SKM-1 treated with dmso at 0.1 percent for 144 hours (cell line): Measurements from ENCODE around the gene RLIM.
"Not testable (repeated sequence)": the region's sequence is repeated elsewhere in the genome, so short reads cannot be mapped to it uniquely, and the experiment has no call there.

ENCODE experiments used
- DNase-seq: peaks from one replicate; lab custom pipeline; 2025; ENCODE audit not compliant: unreplicated experiment; lab: John Stamatoyannopoulos, UW

Gene RLIM, protein sequence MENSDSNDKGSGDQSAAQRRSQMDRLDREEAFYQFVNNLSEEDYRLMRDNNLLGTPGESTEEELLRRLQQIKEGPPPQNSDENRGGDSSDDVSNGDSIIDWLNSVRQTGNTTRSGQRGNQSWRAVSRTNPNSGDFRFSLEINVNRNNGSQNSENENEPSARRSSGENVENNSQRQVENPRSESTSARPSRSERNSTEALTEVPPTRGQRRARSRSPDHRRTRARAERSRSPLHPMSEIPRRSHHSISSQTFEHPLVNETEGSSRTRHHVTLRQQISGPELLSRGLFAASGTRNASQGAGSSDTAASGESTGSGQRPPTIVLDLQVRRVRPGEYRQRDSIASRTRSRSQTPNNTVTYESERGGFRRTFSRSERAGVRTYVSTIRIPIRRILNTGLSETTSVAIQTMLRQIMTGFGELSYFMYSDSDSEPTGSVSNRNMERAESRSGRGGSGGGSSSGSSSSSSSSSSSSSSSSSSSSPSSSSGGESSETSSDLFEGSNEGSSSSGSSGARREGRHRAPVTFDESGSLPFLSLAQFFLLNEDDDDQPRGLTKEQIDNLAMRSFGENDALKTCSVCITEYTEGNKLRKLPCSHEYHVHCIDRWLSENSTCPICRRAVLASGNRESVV

DNA sequence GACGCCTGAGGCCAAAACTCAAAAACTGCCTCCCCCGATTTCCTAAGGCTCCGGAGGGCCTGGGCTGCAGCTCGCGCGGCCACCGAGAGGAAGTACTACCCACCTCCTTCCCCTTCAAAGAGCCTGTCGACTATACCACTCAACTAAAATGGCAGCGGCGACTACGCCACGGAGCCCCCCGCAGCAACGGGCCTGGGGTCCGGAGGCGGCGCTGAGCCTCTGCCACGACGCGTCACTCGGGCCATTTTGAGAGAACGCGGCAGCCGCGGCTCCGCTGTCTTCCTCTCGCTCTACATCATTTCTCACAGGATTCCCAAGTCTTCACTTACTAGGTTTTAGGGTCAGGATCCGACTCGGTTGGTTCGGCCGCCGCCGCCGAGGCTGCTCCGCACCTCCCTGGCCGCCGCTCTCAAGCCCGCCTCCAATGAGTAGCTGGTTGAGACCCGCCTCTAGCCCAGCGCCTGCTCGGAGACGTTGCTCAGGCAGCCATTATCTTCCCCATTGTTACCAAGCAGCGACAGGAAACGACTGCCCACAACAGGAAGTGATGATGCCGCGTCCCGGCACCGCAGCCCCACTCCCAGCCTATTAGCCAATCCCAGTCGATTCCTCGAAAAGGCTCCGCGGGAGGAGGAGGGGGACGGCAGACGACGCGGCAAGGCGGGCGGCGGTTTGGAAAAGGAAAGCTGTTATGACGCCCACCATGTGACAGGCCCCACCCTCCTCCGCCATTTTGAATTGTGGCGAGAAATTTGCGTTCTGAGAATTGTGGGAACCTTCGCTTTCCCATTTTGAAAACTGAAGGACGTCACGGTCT is at the start of gene RLIM:
Gene RLIM, minus strand, starts transcription at position 532 of the 817 bp plus-strand sequence. CDS start 18,647 bp downstream, outside the sequence.
- DNase-seq = peak; percentile 78

- DNase-seq = no peak
Observed at GRCh38 chrX:74656079-74656745, 41.8 kb upstream of the RLIM start.

- DNase-seq = not testable (repeated sequence)
Observed at GRCh38 chrX:74654953-74655352, 40.5 kb upstream of the RLIM start.

DNA sequence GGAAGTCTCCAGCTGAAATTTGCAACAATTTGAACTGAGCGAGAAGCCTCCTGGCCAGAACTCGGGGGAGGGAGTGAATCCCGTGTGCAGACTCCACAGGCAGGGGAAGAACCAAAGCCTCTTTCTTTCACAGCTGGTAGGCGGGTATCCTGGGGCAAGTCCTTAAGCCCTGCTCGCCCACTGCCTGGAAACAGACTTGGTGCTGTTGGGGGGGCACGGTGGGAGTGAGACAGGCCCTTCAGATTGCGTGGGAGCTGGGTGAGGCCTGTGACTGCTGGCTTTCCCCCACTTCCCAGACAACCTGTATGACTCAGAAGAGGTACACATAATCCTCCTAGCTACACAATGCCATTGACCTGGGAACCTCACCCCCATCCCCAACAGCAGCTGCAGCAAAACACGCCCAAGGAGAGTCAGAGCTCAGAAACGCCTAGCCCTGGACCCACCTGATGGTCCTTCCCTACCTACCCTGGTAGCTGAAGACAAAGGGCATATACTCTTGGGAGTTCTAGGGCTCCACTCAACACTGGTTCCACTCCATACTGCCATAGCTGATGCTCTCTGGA is 22.4 kb upstream of the RLIM start:
- no peak for DNase-seq

- no peak for DNase-seq
Observed at GRCh38 chrX:74613370-74614092, 893 bp downstream of the RLIM start.

DNA sequence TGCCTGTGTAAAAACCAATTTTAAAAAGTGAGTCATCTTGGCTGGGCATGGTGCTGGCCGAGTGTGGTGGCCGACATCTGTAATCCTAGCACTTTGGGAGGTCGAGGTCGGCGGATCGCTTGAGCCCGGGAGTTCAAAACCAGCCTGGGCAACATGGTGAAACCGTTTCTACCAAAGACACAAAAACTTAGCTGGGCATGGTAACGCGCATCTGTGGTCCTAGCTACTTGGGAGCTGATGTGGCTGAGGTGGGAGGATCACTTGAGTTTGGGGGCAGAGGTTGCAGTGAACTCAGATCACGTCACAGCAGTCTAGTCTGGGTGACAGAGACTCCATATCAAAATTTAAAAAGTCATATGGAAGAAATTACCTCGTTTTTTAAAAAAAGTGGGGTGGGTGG is 7.6 kb downstream of the RLIM start:
- DNase-seq = no peak

DNA sequence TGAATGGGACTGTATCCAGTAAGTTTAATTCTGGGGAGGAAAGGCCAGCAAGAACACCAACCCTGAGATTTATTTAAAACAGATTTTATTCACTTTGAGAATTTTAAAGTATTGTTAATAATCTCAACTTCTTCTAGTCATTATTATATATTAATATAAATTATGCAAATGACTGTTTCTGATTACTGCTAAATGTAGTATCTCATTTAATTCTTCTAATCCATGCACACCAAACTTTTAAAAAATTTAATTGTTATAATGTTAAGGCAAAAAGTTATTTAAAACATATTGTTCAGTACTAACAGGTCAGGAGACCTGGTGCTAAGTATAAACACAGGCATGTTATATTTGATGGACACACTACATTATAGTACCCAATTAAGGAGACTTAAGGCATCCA is 8.1 kb downstream of the RLIM start:
- no peak for DNase-seq

DNA sequence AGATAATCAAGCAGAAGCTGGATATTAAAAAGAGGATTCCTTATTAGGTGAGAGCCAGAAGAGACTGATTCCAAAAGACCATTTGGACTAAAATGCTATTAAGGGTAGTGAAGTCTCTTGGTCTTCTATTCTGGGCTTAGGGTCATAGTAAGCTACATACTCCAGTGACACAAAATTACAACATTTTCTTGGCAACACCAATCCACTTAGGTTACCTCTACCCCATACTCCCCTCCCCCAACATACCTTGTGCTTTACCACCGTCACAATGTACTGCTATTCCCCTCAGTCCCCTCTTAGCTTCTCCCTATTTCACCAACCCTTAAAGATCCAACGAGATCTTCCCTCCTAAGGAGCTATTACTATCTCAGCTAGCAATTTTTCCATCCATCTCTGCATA is 11.4 kb downstream of the RLIM start:
- no peak for DNase-seq

DNA sequence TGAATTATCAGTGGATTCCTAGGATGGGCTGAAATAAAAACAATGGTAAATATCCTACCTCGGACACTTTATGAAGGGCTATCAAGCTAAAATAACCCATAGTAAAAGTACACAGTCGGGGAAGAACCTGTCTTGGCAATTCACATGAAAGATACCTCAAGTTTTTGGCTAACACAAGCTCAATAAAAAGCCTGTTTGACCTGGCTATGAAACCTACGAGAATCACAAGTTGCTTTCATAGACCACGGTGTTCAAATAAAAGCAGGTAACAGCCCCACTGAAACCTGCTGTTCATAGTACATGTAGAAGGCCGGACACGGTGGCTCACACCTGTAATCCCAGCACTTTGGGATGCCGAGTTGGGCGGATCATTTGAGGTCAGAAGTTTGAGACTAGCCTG is 12.3 kb downstream of the RLIM start:
- DNase-seq = no peak

DNA sequence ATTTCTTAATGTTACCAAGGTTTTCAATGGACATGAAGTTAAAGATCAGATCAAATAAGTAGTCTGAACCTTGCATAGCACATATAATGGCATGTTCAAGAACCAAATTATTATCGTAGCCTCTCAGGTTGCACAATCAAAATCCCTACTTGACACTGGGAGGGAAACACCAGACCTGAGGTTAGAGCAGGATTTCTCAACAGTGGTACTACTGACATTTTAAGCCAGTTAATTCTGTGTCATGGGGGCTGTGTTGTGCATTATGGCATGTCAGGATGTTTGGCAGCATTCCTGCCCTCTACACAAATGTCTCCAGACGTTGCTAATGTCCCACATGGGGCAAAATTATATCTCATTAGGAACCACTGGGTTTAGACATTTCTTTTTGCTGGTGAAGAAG is 20.8 kb downstream of the RLIM start:
- no peak for DNase-seq

DNA sequence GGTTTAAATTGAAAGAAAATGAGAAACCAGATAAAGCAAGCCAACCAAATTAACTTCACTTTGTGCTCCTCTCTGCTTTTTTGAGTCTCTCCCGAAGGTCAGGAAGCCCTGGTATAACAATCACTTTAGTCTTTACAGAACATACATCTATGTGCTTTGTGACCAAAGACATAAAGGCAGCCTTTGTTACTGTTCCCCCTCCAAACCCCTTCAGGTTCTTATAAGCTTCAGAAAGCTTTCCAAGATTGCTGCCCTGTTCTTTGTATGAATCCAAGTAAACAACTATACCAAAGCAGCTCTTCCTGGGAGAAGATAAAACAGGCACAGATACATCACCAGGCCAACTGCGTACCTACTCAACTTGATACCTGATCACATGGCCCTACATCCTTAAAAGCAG is 28.7 kb downstream of the RLIM start:
- DNase-seq = no peak

- DNase-seq = no peak
Observed at GRCh38 chrX:74579597-74580198, 34.7 kb downstream of the RLIM start.

- no peak for DNase-seq
Observed at GRCh38 chrX:74578137-74578536, 36.3 kb downstream of the RLIM start.

- no peak for DNase-seq
Observed at GRCh38 chrX:74557378-74557777, 57.0 kb downstream of the RLIM start.

- no peak for DNase-seq
Observed at GRCh38 chrX:74551934-74552333, 62.5 kb downstream of the RLIM start.

GRCh38 chrX:74550295-74550802 is 64.1 kb downstream of the RLIM start:
- peak; percentile 31 for DNase-seq

GRCh38 chrX:74546984-74547383 is 67.4 kb downstream of the RLIM start:
- DNase-seq = no peak

DNA sequence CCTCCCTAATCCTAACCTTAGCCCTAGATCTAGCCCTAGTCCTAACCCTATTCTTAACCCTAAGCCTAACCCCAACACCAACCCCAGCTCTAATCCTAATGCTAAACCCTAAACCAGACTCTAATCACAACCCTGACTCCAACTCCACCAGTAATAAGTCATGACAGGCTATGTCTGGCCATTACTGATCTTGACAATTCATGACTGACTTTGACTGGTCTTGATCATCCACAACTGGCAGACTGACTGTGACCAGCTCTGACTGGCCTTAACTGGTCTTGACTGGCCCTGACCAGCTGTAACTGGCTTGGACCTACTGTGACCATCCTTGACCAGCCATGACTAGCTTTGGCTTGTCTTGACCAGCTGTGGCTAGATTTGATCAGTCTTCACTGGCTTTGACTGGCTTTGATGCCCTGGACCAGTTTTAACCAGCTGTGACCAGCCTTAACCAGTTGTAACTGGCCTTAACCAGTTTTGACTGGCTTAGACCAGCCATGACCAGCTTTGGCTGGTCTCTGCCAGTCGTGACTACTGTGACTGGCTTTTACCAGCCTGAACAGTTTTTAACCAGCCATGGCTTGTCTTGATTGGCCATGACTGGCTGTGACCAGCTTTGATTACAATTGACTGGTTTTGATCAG is 68.4 kb downstream of the RLIM start:
- DNase-seq = no peak

DNA sequence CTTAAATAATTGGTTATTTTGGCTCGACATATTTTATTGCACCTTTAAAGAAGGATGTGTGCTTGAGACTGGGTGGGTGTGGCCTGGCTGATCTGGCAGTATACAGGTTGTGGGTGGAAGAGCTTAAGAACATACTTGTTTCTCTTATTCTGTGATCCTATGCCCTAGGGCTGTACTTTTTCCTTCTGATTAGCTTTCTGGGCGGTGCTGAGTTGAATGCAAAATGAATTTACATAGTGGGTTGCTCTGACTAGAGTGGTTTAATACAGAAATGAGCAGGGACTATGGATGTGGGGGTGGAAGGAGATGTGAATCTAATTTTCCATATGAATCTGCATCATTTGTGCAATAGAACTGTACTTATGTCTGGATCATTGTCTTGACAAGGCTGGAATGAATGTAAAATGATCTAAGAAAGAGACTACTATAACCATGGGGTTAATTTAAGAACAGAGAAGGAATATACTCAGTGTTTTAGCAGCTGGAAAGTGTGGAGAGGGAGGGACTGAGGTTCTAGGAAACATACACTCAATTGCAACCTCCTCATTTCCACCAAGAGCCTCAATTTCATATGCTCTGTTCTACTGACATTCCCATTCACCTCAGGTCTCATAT is 73.7 kb downstream of the RLIM start:
- DNase-seq = no peak
